GM12874 (cell line): ENCODE measurements around the gene MMP28.

Source experiments
- CTCF ChIP-seq: IDR thresholded peaks from 2 replicates; pipeline ENCODE4 v1.5.1; 2011; ENCODE audit warnings: low read depth, mild to moderate bottlenecking, control low read depth, low read length, moderate library complexity; ENCODE audit not compliant: insufficient read depth

The MMP28 gene

GRCh38 chr17:35821308-35821707 is 25.9 kb upstream of the MMP28 start:
- TF ChIP-seq CTCF: no peak

GRCh38 chr17:35819455-35819854 is 24.0 kb upstream of the MMP28 start:
- TF ChIP-seq CTCF: no peak

- TF ChIP-seq CTCF: no peak
Measured at GRCh38 chr17:35817196-35817595, 21.8 kb upstream of the MMP28 start.

GRCh38 chr17:35816723-35817122 is 21.3 kb upstream of the MMP28 start:
- no peak for TF ChIP-seq CTCF

GRCh38 chr17:35812456-35812855 is 17.0 kb upstream of the MMP28 start:
- TF ChIP-seq CTCF: no peak

- TF ChIP-seq CTCF: no peak
Measured at GRCh38 chr17:35811759-35812158, 16.3 kb upstream of the MMP28 start.

- TF ChIP-seq CTCF: no peak
Measured at GRCh38 chr17:35809855-35810461, 14.5 kb upstream of the MMP28 start.
